Activated CD8-positive, alpha-beta memory T cell treated with anti-CD3 and anti-CD28 coated beads, Interleukin-2, amount 50 U/mL, for 1 hour (primary cell): Measurements from ENCODE around the gene ATP13A3.

Source experiments
- DNase-seq: peaks from one replicate; pipeline ENCODE4 v3.0.0-alpha.2; 2020; ENCODE audit errors: extremely low read depth

ATP13A3 gene

GRCh38 chr3:194395778-194396538, 90.8 kb downstream of the ATP13A3 start:
- DNase-seq, result peak; percentile 28

DNA sequence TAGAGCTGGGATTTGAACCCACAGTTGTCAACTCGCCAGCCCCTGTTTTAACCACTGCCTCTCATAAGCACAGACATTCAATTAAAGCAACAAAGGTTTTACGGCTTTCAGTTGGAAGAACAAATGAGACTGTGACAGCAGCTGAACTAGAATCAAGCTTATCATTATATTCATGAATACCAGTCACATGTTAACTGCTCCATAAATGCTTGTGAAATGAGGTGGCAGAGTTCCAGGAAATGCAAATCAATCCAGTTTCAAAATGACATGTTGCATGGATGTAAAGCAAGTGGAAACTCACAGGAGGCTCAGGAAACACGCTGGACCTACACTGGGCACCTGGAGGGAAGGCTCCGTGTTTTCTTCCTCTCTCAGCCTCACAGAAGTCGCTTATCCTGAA, 91.6 kb downstream of the ATP13A3 start:
- DNase-seq, result no peak

- DNase-seq, result no peak
Measured at GRCh38 chr3:194392576-194392975, 94.2 kb downstream of the ATP13A3 start.

DNA sequence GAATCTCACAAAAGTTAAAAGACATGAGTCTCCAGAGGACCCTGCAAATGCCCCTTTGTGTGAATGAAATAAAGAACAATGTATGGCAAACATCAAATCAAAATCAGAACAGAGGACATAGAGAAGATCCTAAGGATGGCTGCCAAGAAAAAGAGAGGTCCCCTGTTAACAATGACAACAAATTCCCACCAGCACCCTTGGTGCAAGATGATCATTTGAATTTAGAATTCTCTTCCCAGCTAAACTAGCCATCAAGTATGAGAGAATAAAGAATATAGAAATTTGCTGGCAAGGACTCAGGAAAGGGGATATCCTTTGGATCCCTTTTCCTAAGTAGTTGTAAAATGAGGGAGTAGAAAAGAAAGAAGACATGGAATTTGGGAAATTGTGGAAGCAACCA, 96.0 kb downstream of the ATP13A3 start:
- DNase-seq, result no peak

- no peak for DNase-seq
Measured at GRCh38 chr3:194389269-194389668, 97.5 kb downstream of the ATP13A3 start.

DNA sequence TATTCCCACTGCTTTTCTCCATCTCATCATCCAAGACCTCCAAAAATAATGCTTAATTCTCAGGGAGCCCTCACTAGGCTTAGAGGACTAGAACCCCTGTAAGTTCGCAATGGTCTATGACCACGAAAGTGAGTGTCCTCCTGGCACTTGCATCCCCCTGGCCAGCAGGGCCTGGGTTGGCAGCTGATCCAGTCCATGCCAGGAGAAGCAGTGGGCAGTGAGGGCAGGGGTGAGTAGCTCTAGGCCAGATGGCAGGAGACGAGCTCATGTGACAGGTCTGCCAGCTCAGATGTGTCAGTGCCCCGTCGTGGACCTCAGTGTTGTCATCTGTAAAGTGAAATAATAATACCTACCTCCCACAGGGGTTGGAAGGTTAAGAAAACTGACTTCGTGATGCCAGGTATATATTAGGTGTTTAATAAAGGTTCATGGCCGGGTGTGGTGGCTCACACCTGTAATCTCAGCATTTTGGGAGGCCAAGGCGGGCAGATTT, 98.8 kb downstream of the ATP13A3 start:
- DNase-seq, result no peak

DNA sequence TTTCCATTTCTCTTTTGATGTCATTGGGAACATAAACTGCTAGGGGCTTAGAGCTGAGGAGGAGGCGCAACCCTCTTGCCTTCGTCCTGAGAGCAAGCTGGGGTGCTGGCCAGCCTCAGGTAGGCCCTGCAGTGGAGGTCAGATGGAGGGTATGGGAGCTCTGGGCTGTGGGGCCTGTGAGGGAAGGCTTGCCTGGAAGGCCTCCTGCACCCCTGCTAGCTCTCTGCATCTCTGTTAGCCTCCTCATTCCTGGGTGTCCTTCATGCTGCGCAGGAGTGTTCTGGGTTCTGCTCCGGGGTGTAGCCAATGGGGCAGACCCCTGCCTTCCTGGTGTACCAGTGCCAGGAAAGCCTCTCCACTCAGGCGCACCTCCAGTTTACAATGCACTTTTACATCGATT, 99.5 kb downstream of the ATP13A3 start:
- no peak for DNase-seq

DNA sequence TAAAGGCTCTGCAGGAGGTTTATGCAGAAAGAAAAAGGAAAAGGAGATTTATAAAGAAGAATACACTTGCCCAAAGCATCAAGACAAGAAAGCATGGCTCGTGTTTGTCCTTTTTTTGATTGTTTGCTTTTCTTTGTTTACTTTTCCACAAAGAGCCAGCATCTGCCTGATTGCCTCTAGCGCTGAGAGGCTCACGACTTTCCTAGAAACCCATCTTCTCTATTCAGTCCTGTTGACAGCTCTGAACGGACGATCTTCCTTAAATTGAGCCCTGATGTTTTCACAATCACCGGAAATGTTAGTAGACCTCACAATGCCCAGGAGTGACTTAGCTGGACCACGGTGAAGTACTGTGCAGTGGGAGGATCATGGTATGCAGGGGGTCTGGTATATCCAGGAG, 100.2 kb downstream of the ATP13A3 start:
- no peak for DNase-seq

DNA sequence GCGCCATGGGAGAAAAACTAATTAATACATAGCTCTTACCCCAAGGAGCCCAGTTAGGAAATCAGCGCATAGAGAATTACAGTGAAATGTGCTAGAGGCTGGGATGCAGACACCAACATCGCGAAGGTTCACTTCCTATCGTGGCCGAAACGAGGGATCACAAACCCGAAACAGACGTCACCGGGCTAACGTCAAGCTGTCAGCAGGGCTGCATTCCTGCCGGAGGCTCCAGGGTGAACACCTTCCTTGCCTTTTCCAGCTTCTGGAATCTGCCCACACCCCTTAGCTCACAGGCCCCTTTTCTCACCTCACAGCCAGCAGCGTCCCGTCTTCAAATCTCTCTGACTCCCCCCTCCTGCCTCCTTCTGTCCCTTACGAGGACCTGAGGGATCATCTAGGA, 100.7 kb downstream of the ATP13A3 start:
- DNase-seq, result no peak

DNA sequence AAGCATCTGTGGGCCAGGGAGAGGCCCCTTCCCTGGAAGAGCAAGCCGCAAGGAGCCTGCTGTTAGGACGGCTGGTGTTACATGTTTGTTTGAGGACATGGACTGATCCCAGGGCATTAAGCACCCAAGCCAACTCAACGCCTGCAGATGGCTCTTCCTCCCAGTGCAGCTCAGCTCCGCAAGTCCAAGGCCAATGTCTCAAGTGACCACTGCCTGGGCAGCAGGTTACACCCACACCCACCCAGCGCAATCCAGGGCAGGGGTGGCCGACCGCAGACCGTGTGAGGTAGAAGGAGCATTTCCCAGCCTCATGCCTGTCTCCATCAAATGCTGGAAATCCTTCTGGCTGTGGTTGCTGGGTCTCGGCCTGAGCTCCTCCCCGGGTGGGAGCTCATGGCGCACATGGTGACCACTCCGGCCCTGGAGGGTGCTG, 102.2 kb downstream of the ATP13A3 start:
- DNase-seq, result no peak

DNA sequence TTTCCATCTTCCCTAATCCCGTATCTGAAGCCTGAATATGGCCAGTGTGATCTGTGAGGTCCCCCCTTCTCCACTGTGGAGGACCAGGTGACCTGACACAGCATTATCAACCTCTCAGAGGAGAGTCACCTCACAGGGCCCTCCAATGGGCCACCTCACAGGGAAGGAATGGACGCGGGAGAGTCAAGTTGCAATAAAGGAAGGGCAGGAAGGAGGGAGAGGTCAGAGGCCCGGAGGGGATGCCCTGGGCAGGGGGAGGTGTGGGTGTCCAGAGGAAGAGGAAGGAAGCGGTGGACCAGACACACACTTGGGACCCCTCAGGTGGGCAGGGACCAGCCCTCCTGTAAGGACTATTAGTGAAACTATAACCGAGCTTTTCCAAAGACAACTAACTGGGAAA, 102.6 kb downstream of the ATP13A3 start:
- DNase-seq, result no peak

GRCh38 chr3:194383276-194383940, 103.4 kb downstream of the ATP13A3 start:
- DNase-seq, result no peak

DNA sequence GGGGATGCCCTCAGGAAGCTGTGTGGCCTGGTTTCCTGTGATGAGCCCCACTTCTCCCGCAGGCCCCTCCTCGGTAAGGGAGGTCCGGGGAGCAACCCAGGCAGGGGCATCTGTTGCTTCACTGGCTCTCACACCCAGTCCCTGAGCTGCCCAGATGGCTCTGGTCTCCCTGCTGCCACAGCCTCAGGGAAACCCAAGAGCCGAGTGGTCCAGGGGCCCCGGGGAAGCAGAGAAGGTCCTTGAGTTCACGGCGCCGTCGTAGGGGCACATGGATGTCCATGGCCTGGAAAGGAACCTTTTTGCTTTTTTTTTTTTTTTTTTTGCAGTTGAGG, 103.9 kb downstream of the ATP13A3 start:
- DNase-seq, result no peak

GRCh38 chr3:194382196-194382891, 104.5 kb downstream of the ATP13A3 start:
- no peak for DNase-seq

- DNase-seq, result no peak
Measured at GRCh38 chr3:194381460-194381875, 105.3 kb downstream of the ATP13A3 start.

GRCh38 chr3:194380326-194380725, 106.5 kb downstream of the ATP13A3 start:
- DNase-seq, result no peak

DNA sequence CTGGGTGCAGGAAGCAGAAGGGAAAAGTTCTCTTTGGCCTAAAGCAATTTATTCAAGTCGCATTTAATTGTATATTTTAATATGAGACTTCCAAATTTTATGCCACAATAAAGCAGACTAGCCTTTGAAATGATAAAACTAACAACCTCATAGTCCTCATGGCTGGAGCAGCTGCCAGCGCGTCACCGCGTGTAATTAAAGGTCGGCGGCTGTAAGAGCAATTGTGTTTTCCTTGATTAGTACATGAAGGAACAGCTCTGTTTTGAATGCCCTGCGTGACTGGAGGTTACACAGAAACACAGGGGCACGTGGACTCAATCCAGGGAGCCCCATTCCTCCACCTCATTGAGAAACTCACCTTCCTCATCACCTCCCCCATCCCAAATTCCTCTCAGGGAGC, 107.2 kb downstream of the ATP13A3 start:
- no peak for DNase-seq

- no peak for DNase-seq
Measured at GRCh38 chr3:194379231-194379630, 107.6 kb downstream of the ATP13A3 start.

DNA sequence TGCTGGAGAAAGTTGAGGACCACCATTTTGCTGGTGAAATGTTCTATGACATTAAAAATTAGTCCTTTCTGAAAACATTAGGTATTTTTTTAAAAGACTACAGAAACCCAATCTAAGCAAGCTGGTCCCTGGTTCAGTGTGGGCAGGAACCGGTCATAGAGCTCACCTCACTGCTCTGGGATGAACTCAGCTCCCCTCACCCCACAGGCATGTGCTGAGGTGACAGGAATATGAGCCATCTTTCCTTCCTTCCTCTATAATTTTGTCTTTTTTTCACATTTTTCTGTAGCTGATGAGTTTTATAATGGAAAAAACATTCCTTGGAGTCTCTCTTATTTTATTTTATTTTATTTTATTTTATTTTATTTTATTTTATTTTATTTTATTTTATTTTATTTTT, 109.1 kb downstream of the ATP13A3 start:
- DNase-seq, result no peak

GRCh38 chr3:194376241-194376560, 110.6 kb downstream of the ATP13A3 start:
- DNase-seq, result no peak

DNA sequence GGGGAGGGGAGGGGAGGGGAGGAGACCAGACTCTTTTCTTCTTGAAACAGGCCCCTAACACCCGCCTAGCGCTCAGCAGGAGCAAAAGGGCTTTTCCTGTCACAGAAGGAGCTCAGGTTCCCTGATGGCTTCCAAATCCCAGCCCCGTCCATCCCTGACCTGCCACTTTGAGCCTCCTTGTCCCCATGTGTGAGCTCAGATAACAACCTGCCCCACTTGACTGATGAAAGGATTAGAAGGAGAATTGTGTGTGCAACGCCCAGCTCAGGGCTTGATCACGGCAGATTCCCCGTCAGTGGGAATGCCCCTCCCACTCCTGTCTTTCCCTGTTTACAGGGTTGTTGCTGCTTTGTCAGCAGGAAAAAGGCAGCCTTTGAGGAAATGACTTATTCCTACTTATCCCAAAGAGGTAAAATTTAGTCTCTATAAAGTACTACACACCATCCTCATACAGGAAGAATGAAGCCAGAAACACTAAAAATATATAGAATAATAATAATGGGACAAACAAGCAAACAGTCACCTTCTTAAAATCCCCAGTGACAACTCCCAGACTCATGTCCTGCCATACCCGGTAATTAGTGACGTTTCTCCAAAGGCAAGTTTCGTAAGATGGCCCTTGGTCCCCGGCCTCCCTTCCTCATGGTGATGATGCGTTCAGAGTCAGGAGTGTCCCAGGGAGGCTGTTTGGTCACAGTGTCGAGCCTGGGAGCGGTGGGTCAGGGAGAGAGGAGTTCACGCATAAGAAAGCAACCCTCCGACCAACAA, 111.1 kb downstream of the ATP13A3 start:
- no peak for DNase-seq

- DNase-seq, result no peak
Measured at GRCh38 chr3:194374935-194375334, 111.9 kb downstream of the ATP13A3 start.
